Amygdala (tissue), 56 donors: Measurements from ENCODE around the gene GRIFIN.
"Not testable (repeated sequence)": the region's sequence is repeated elsewhere in the genome, so short reads cannot be mapped to it uniquely, and the experiment has no call there.

Experiments used
- DNase-seq, 56 donors: peaks; one replicate each; lab custom pipeline; 2025; lab: John Stamatoyannopoulos, UW

GRIFIN gene

DNA sequence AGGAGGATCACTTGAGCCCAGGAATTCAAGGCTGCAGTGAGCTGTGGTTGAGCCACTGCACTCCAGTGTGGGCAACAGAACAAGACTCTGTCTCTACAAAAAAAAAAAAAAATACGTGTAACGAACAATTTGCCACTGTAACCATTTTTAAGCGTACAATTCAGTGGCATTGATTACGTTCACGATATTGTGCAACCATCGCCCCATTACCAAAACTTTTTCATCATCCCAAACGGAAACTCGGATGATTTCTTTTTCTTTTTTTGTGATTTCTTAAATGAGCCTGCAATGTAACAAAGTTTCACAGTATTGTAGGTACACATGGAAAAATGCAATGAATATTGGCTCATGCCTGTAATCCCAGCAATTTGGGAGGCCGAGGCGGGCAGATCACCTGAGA, 9.5 kb downstream of the GRIFIN start:
- no peak for DNase-seq

DNA sequence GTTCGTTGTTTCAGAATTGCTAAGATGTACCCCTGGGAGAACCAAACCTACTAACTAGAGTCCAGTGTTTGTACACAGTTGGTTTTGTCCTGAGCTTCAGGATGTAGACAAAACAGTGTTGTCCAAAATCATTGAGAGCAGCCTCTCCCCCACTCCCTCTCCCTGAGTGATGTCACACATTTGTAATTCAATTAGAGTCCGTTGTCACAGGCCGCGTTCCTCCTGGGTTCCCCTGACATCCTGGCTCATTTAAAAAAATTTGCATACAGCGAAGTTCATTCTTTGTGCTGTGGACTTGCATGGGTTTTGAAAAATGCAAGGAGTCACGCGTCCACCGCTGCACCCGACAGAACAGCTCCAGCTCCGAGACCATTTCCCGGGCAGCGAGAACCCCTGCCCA, 10.3 kb downstream of the GRIFIN start:
- peak in 17 of 56 donors; percentile 17 to 68 (median 40) for DNase-seq

DNA sequence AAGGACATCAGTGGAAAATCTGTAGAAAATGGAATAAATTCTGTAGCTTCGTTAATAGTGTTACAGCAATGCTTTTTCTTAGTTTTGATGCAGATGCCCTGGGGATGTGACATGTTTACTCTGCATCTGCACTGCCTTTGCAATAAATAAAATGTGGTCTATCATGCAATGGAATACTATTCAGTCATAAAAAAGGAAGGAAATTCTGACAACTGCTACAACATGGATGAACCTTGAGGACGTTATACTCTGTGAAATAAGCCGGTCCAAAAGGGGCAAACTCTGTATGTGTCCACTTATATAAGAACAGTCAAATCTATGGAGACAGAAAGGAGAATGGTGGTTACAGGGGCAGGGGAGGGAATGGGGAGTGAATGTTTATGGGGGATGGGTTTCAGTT, 13.5 kb downstream of the GRIFIN start:
- DNase-seq = no peak

DNA sequence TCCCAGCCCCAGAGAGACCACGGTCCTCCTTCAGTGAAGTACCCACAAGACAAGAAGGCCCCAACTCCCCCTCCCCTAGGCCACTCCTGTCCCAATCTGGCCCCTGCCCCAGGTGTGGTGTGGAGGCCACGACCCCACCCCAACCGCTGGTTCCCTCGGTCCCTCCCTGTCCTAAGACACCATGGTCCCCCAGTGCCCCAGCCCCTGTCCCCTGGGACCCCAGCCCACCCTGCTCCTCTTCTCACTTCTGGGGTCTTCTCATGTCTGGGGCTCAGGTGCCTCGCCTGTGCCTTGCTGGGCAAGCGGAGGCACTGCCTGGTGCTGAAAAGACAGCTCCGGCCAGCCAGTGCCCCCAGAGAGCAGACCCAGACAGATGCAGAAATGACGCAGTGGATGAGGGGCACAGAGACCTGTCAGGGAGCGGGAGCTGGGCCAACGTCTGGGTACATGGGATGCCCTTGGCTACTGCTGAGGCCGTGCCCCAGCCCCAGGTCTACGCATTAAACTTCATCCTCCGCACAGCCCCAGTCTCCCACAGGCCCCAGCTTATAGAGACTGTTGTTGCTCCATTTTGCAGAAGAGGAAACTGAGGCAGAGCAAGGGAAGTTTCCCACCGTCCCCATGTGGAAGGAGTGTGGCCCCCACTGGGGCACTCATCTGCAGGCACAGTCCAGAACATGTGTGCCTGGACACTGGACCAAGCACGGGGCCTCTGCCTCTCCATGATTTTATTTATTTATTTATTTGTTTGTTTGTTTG, 14.8 kb downstream of the GRIFIN start:
- no peak for DNase-seq

DNA sequence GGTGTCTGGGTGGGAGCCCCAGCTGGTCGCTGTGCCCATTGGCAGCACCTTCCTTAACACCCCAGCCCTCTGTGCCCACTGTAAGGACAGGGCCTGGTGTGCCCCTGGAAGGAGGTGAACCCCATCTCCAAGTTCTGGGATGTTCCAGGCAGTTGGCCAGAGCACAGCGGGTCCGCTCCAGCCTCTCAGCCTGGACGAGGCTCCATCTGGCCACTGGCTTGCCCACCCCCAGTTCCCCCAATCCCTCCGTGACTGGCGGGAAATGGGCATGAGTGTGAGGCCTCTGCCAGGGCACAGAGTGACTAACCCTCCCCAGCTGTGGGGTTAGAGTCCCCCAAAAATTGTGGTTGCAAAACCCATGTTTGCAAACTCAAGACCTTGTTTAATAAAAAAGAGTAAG, 15.6 kb downstream of the GRIFIN start:
- DNase-seq = peak in 35 of 56 donors; percentile 22 to 85 (median 66)

DNA sequence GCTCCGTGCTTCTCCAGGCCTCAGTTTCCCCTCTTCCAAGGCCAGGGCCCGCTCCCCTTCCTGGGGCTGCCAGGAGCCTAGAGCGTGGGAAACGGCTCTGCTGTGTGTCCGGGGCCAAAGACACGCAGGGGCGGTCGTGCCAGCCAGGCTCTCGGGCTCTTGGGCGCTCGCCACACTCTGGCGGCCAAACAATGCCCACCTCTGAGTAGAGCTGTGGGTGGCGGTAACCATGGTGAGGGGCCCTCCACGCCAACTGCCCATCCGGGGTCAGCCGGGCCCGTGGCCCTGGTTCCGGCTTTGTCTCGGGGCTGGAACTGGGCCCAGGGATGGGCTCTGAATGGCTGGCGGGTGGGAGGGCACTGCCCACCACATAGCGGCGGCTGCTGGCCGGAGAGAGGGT, 16.0 kb downstream of the GRIFIN start:
- DNase-seq = peak in 48 of 56 donors; percentile 26 to 87 (median 73)

DNA sequence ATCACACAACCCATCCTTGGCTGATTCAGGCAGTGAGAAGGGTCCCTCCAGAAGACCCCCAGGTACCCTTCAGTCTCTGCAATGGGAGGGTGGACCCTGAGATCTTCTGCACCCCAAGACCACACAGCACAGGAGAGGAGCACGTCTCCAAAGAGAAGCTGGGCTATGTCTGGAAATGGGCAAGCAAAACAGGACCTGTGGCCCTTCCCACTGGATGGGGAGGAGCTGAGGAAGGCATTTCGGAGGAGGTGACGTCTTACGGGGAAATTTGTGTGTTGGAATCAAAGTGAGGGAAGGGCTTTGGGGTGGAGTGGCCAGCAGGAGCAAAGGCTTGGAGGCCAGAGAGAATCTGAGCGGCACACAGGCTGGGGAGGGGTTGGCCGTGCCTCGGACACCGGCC, 16.5 kb downstream of the GRIFIN start:
- peak in 2 of 56 donors; percentile 59 to 68 for DNase-seq

DNA sequence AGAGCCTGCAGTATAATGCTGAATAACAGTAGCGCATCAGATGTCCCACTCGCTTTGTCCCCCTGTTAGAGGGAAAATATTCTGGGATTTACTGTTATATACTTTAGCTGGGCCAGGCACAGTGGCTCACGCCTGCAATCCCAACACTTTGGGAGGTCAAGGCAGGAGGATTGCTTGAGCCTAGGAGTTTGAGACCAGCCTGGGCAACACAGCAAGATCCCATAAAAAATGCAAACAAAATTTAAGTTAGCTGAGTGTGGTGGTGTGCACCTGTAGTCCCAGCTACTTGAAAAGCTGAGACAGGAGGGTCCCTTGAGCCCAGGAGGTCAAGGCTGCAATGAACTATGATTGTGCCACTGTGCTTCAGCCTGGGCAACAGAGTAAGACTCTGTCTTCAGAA, 22.3 kb downstream of the GRIFIN start:
- DNase-seq = not testable (repeated sequence)

DNA sequence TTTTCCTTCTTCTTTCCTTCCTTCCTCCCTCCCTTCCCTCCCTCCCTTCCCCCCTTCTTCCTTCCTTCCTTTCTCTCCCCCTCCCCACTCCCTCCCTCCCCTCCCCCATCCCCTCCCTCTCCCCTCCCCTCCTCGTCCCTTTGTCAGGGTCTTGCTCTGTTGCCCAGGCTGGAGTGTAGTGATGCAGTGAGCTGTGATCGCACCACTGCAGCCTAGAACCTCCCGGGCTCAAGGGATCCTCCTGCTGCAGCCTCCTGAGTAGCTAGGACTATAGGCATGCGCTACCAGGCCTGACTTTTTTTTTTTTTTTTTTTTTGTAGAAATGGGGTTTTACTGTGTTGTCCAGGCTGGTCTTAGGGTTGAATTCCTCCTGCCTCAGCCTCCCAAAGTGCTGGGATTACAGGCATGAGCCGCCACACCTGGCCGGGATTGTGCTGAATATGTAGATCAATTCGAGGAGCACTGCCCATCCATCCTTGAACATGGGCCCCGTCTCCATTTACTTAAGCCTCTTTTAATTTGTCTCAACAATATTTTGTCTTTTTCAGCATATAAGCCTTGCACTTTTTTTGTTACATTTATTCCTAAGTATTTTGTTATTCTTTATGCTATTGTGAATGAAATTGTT, 23.4 kb downstream of the GRIFIN start:
- no peak for DNase-seq

DNA sequence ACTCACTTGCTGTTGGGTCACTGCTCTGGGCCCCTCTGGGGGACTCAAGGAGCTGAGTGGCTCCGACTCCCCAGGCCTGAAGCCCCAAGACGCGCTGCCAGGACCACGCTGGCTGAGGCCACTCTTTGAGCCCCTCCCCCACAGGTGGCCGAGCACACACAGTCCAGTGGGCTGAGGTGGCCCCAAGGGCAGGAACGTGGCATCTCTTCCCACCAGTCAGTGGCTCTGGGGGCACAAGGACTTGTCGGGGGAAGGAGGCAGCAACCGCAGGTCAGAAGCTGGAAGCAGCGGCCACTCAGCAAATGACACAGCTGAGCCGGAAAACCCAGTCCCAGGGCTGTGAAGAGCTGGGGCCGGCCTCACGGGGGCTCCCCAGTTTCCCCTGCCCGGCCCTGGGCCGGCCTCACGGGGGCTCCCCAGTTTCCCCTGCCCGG, 24.1 kb downstream of the GRIFIN start:
- peak in 1 of 56 donors; percentile 31 for DNase-seq

DNA sequence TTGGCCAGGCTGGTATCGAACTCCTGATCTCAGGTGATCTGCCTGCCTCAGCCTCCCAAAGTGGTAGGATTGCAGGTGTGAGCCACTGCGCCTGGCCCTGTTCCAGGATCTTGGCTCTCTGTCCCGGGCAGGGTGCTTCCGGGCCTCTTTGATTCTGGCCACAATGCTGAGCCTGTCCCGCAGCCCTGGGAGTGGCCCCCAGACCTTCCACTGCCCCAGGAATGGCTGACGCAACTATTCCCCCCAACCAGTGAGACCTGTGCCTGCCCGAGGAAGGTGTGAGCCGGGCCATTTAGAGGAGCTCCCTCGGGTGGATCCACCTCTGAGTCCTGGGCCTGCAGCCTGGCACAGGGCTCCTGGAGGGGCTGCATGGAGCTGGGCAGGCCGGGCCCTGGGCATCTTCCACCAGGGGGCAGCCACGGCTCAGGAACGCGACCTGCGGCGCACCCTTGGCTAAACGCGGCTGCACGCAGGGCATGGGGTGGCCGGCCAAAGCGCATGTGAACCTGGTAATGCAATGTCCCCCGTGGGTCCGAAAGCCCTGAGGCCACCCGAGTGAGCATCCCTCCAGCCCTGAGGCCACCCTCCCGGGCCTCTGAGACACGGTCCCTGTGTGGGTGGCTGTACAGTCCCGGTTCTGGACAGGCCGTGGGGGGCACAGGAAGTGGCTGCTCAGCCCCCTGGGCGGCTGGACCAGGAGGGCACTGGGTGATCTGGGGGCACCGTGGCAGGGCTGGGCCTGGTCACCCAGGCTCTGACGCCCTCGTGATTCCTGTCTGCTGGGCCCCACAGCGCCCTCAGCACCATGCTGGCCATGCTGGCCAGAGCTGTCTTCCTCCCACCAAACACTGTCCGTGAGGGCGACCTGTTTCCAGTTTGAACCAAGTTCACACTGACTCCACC, 24.8 kb downstream of the GRIFIN start:
- DNase-seq = peak in 48 of 56 donors; percentile 15 to 86 (median 59)

DNA sequence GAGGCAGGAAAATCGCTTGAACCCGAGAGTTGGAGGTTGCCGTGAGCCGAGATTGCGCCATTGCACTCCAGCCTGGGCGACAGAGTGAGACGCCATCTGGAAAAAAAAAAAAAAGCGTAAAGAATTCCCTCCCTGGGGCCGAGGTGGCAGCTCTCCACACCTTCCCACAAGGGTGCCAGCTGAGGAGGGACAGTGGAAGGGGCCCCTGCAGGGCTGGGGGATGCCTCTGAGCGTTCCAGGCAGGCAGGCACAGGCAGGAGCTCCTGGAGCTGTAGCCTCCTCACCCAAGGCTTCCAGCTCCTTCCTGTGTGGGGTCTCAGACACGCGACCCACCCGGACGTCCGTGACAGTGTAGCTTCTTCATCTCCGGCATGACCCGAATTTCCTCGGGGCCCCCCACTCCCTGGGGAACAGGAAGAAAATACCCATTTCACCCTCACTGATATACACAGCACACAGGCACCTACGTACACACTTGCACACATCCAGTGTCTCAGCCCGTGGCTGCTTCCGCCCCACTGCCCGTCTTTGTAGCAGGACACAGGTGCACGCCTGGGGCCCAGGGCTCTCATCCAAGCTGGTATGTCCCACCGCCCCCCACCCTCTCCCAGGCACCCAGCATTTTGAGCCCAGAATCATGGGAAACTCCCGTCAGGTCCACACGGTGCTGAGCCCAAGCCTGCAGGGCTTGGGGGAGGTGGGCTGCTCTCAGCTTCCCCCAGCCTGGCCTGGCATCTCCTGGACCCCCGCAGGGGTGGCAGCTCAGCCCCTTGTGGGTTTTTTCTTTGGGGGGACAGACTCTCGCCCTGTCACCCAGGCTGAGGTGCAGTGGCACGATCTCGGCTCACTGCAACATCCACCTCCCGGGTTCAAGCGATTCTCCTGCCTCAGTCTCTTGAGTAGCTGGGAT, 25.7 kb downstream of the GRIFIN start:
- no peak for DNase-seq

DNA sequence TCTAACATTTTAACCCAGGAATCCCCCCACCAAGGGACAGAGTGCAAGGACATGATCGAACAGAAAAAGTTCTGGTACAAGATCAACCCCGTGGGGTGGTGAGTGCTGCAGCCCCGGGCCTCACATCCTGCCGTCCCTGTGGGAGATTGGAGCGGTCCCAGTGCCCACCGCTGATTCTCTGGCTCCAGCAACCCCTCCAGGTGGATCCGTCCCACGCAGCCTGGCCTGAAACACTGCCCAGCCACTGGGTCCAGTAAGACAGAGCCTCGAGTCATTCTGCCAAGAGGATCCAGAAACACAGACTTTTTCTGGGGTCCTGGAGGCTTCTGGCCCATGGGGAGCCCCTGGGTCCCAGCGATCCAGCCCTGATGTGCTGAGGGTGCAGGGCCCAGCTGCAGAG, 29.5 kb downstream of the GRIFIN start:
- no peak for DNase-seq

DNA sequence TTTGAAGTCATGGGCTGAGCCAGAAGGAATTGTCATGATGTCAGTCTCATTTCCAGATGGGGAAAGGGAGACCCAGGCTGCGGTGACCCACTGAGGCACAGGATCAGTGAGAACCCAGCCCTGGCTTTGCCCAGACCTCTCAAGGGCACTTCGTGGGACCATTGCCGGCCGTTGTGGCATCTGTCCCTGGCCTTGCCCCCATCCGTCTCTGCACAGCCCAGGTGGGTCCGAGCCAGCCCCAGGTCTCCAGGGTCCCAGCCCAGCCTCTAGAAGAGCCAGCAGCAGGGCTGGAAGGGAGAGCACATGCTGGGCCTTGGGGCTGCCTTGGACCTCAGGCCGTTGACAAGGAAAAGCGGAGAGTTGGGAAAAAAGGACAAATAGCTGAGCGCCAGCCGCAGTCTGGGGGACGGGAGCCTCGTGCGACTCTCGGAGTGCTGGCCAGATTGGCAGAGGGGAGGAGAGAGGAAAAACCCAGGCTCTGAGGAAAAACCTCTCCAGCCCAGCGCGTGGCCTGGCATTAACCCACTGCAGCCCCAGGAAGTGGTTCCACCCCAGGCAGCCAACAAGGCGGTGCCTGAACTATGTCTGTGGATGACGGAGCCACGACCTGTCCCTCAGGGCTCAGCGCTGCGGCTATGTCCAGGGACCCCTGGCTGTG, 30.2 kb downstream of the GRIFIN start:
- DNase-seq = peak in 23 of 56 donors; percentile 18 to 71 (median 44)

DNA sequence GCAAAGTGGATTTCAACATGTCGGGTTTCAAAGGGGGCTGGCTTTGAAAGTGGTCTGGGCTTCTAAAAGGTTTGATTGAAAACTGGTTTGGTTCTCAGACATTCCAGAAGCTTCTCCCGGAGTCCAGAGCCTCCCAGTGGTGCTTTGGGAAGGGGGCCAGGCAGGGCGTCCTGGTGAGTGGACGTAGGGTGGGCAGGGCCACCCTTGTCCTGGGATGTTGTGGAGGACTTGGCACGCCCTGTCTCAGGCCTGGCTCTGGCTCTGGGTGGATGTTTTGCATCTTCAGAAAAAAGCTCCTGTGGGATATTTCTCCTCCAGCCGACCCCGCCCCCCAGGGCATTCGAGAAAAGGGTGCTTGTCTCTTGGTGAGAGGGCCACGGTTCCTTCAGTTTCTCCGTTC, 31.2 kb downstream of the GRIFIN start:
- DNase-seq = peak in 6 of 56 donors; percentile 11 to 59 (median 21)

DNA sequence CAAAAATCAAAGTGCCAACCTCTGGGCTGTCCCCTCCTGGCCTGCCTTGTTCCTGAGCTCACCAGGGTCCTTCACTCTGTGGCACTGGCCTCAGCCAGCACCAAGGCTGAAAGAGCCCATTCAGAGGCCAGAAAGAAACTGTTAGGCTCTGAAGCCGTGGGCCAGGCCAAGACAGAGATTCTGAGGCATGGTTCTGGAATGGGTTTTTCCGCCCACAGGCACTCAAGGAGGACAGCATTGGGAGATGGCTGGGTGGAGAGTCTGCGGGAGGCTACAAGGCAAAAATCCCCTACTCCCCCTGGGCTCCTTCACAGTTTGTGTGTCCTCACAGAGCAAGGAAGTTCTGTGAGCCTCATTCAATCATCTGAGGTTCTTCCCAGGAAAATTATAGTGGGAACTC, 31.7 kb downstream of the GRIFIN start:
- peak in 14 of 56 donors; percentile 7 to 51 (median 30) for DNase-seq

DNA sequence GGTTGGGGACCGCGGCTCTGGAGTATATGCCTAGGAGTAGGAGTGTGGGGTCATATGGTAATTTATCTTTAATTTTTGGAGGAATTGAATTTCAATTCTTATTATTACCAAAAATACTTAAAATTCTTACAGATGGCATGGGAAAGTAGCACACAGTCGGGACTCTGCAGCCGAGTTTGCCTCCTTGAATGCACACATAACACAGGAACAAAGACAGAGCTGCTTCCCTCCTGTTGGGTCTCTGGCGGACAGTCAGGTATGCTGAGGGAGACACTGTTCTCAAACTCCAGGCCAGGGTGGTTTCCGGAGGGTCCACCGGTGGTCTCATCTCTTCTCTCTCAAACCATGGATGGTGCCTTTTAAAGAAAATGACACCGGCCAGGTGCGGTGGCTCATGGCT, 32.7 kb downstream of the GRIFIN start:
- DNase-seq = no peak

DNA sequence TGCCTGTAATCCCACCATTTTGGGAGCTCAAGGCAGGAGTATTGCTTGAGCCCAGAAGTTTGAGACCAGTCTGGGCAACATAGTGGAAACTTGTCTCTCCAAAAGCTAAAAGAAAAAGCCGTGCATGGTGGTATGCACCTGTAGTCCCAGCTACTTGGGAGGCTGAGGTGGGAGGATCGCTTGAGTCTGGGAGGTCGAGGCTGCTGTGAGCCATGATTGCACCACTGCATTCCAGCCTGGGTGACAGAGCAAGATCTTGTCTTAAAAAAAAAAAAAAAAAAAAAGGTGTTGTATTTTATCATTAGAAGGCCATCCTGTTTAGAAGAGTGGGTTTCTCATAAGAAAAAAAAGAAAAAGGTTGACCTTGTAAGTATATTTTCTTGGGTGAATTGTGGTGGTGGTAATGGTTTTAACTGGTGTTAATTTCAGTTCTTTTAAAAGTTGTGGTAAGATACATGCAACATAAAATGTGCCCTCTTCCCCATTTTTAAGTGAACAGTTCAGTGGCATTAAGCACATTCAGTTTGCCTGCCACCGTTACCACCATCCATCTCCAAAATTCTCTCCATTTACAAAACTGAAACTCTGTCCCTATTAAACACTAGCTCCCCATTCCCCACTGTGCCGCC, 34.7 kb downstream of the GRIFIN start:
- DNase-seq = no peak
